GM21825 (cell line): Measurements from ENCODE around the gene CLDN9.
"Not testable (repeated sequence)": the region's sequence is repeated elsewhere in the genome, so short reads cannot be mapped to it uniquely, and the experiment has no call there.

Experiments
- ATAC-seq: cut with Tn5 transposase; IDR thresholded peaks from one replicate; pipeline ENCODE4 v1.9.1; 2021; ENCODE audit warnings: mild to moderate bottlenecking, moderate library complexity; ENCODE audit not compliant: unreplicated experiment

Gene CLDN9

GRCh38 chr16:3054965-3055733 lies 42.4 kb downstream of the CLDN9 start:
- no peak for ATAC-seq

GRCh38 chr16:3055734-3056115 lies 43.0 kb downstream of the CLDN9 start:
- ATAC-seq: not testable (repeated sequence)

GRCh38 chr16:3056336-3057180 lies 43.8 kb downstream of the CLDN9 start:
- no peak for ATAC-seq

- no peak for ATAC-seq
Observed at GRCh38 chr16:3057181-3058138, 44.7 kb downstream of the CLDN9 start.

- ATAC-seq: peak; percentile 32
Observed at GRCh38 chr16:3058139-3059030, 45.7 kb downstream of the CLDN9 start.

- peak; percentile 74 for ATAC-seq
Observed at GRCh38 chr16:3059041-3059722, 46.5 kb downstream of the CLDN9 start.

- ATAC-seq: no peak
Observed at GRCh38 chr16:3059723-3060242, 47.1 kb downstream of the CLDN9 start.

GRCh38 chr16:3060339-3061127 lies 47.8 kb downstream of the CLDN9 start:
- no peak for ATAC-seq

- ATAC-seq: no peak
Observed at GRCh38 chr16:3062553-3062952, 49.8 kb downstream of the CLDN9 start.

- no peak for ATAC-seq
Observed at GRCh38 chr16:3063625-3064386, 51.1 kb downstream of the CLDN9 start.
